Stimulated activated CD4-positive, alpha-beta T cell treated with anti-CD3 and anti-CD28 coated beads, Interleukin-12 subunit alpha, Interleukin-12 subunit beta, amount 100 ng/mL, for 48 hours (primary cell): Measurements from ENCODE around the gene PALLD.

Experiments
- DNase-seq, 3 donors: peaks; one replicate each; pipeline ENCODE4 v3.0.0-alpha.2; 2020; ENCODE audit warnings: low read depth in 2 of 3, low spot score in 1 of 3

The PALLD gene

DNA sequence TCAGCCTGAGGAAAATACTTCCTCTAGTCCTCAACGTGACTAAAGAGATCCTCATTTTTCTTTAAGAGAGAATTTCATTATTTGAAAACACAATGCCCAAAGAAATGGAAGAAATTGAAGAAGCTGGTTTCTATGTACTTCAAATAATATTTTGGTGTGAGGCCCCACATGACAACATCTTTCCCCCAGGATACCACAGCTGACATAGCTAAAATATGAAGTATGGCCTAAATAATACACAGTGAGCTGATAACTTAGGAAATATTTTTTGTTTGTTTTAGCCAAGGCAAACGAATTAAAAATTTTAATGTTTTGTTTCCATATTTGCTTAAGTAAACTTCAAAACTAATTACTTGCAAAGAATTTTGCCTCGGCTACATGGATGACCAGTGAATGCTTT lies 364.0 kb downstream of the PALLD start:
- no peak for DNase-seq

DNA sequence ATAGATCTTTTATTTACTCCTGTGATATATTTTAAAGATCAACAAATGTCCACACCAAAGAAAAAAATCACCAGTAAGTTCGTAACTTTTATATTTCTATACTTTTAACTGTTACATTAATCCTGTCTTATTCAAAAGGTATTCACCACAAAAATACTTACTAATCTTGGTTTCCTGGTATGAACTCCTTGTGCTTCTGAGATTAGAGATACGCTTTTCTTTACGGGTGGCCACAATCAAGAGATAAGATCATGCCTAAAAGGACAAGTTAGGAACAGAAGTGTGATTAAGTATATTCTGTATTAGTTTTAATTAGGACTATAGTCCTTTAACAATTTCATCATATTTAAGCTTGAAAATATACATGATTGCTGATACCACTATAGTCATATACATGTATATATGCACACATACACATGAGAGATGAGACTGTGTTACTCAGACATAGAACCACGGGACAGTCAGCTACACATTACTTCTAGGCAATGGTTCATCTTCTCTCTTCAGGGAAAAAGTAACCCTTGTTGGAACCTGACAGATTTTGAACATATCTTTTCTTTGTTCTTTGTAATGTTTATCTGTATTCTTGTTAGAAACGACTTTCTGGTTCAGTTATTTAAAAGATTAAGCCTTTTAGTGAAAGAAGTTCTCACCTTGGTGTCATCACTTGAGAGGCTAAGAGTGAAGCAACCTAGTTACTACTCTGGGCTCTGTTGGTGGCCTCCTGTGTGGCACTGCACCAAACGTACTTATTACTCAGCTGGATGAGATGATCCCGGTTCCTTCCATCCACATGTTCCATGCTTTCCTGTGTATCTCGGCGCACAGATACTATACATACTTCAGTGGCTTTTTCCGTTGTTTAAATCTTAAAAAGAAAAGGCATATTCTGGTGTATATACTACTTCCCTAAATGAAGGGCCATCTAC lies 367.1 kb downstream of the PALLD start:
- no peak for DNase-seq

DNA sequence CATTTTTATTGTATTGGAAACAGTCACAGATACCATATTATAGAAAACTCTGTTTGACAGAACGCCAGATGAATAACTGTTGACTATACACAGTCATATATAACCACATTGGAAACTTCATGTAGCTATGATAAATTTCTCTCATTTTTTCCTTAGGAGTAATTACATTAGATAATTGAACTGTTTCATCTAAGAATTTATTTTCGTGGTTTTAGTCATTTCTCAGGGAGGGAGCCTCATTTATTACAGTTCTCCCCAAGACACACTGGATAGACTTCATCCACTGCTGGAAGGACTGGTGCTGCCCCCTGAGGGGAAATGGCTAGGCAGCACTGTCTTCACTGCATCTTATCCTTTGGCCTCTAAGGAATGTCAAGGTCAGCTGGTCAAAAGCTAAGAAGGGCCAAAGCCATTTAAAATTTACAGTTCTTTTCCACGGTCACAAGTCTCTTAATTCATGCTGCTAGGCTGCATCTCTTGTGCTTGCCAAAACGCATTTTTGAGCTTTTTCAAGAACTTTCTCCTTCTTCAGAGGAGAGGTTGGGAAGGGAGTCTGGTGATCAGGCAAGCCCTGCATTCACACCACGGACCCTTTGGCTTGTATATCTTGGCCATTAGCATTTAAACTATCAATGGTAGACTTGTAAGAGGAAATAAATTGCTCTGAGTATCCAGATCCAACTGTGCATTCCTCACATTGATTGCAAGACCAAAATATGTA lies 368.1 kb downstream of the PALLD start:
- DNase-seq: no peak

DNA sequence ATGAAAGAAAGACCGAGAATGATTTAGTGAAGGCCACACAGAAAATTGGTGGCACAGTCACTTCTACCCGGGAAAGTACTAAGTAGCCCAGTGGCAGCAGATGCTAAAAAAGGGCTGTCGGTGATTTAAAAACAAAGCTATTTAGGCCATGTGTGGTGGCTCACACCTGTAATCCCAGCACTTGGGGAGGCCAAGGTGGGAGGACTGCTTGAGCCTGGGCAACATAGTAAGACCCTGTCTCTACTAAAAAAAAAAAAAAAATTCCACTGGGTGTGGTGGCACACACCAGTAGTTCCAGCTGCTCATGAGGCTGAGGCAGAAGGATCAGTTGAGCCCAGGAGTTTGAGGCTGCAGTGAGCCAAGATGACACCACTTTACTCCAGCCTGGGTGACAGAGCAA lies 369.0 kb downstream of the PALLD start:
- DNase-seq: no peak

- no peak for DNase-seq
These were observed 369.8 kb downstream of the PALLD start for GRCh38 chr4:168866635-168867034.

- DNase-seq: no peak
These were observed 370.3 kb downstream of the PALLD start for GRCh38 chr4:168867128-168867527.

DNA sequence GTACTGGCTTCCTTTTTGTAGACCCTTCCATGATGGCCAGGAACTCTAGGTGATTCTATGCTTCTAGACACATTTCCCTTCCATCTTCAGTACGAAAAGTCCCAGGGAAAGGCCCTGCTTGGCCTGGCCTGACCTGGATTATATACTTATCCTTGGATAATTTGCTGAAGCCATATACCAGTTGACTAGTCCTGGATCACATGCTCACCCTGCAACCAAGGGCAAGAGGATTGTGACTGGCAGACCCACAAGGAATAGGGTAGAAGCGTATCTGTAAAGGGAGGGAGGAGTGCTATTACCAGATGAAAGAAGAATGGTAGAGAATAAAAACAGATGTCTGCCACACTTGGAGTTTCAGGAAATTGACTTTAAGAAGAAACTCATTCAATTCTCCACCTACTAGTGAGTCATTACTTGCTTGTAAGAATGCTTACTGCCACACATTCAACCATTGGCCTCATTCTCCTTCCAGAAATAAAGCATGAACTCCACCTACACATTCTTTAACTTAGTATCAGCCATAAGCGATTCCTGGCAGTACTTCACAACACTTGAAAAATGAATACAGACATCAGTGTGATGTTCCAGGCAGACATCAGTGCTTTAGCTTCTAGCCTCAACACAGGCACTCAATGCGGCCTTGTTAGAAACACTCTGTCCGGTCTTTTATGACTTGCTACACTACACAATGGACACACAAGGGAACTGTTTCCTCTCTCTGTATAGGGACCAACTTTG lies 371.4 kb downstream of the PALLD start:
- DNase-seq: no peak

GRCh38 chr4:168868802-168869201 lies 371.9 kb downstream of the PALLD start:
- DNase-seq: no peak

GRCh38 chr4:168870004-168870403 lies 373.2 kb downstream of the PALLD start:
- DNase-seq: no peak

DNA sequence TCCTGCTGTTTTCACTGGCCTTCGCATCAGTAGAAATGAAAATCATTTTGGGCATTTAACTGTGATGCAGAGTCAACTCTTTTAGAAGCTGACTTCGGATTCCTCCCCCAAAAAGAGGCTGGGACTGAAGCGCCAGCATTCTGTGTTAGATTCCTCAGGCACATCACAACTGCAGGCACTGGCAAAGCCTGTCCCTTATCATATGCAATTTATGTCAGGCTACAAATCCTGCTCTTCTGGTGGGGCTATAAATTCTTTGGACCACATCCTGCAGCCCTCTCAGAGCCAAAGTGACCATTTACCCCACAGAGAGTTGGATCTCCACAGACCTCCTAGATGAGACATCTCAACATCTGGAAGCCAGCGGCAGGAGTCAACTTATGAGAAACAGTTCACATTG lies 374.8 kb downstream of the PALLD start:
- no peak for DNase-seq

- no peak for DNase-seq
These were observed 377.2 kb downstream of the PALLD start for GRCh38 chr4:168874083-168874482.

GRCh38 chr4:168876106-168876505 lies 379.3 kb downstream of the PALLD start:
- no peak for DNase-seq

- peak in 1 of 3 donors; percentile 20 for DNase-seq
These were observed 380.9 kb downstream of the PALLD start for GRCh38 chr4:168877511-168878491.

DNA sequence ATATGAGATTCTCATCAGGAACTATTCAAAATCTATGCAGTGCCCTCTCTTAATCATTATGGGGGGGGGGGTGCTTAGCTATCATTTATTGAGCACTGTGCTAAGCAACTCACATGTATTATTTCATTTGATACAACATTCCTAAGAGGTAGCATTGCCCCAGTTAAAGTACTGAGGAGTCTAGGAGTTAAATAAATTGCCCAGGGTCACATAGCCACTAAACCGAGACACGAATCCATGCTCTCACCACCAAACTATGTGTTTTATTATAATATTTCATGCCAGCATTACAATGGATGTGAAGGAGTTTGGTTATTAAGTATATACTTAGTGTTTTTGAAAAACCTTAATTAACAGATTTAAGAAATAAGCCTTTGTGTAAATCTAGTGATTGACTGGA lies 381.8 kb downstream of the PALLD start:
- DNase-seq: no peak

GRCh38 chr4:168879188-168879587 lies 382.3 kb downstream of the PALLD start:
- no peak for DNase-seq

GRCh38 chr4:168880072-168880675 lies 383.3 kb downstream of the PALLD start:
- DNase-seq: no peak

DNA sequence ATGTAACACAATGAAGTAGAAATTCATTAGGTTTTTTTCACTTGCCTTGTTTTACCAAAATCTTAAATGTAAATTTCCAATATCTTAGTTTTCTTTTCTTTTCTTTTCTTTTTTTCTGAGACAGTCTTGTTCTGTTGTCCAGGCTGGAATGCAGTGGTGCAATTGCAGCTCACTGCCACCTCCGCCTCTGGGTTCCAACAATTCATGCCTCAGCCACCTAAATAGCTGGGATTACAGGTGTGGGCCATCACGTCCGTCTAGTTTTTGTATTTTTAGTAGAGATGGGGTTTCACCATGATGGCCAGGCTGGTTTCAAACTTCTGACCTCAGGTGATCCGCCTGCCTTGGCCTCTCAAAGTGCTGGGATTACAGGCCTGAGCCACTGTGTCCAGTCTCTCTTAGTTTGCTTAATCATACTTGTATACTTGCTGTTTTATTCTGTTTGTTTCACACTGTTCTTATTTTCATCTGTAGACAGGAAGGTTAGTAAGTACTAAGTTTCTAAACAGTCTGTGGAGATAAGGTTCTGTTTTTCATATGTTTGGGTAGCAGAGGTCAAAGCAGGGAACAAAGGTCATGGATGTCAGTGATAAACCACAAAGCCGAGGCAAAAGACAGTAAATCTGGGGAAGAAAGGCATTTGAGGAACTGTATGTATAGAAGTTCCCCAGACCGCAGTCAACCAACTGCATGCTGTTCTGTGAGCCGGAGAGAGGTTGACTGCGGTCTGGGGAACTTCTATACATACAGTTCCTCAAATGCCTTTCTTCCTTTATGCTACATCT lies 384.2 kb downstream of the PALLD start:
- DNase-seq: no peak

DNA sequence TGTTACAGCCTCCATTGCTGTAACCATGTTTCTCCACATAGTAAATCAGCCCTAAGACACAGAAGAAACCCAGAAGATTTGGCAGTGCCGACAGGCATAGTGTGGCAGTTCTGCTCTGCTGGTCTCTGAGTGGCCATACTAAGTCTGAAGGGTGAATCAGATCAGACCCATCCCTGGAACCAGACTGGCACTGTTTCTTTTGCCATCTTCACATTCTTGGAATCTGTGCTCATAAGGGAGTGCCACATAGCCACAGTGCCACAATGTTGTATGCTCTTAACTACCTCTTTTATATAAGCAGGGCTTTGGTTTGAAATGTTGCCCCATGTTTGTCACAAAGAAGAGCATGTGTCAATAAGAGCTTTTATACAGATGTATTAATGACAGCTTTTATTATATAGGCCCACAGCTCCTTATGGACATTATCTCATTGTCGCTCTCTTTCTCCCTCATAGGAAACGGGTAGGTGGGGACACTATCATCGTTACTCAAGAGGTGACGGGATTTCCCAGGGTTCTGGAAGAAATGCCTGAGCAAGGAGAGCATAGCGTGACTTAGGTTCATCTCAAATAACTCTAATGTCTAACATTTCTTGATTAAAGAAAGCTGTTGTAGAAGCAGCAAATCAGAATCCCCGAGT lies 385.0 kb downstream of the PALLD start:
- DNase-seq: no peak
